Kidney epithelial cell (primary cell): Measurements from ENCODE around the gene IBA57. TPM values are rescaled to one million over a fixed set of nuclear protein-coding genes. Genes with fewer than 3 reads are reported as not detected.

ENCODE experiments used
- DNase-seq: peaks from one replicate; pipeline ENCODE4 v3.0.0-alpha.2; 2010; ENCODE audit warnings: low read depth
- H3K27me3 ChIP-seq: 2 replicates; pipeline ENCODE4 v1.6.0; 2011; ENCODE audit warnings: low read length; ENCODE audit not compliant: control insufficient read depth, insufficient read depth
- H3K36me3 ChIP-seq: 2 replicates; pipeline ENCODE4 v1.5.1; 2011; ENCODE audit warnings: low read length; ENCODE audit not compliant: control insufficient read depth, insufficient read depth
- H3K4me3 ChIP-seq: 2 replicates; pipeline ENCODE4 v1.5.1; 2011; ENCODE audit warnings: low read depth, mild to moderate bottlenecking, control low read depth, low read length
- CTCF ChIP-seq: IDR thresholded peaks from 2 replicates; pipeline ENCODE4 v1.5.1; 2011; ENCODE audit warnings: mild to moderate bottlenecking, moderate library complexity, low read length, control low read depth, inconsistent platforms; ENCODE audit not compliant: insufficient read depth, poor library complexity, severe bottlenecking
- total RNA-seq: library from RNA; depleted of rRNA; stranded (reverse); fragments of >200 nt; gene quantifications from 2 replicates; pipeline ENCODE4 v1.2.3, GENCODE V29; 2015

Gene IBA57
- total RNA-seq, 1 donor from 2014 or later: 7.1 TPM

GRCh38 chr1:228139406-228139930 is 26.1 kb upstream of the IBA57 start:
- Histone ChIP-seq H3K36me3 (peaks cover 2% of the 10 kb centered on the region), H3K27me3 (peaks cover 3% of the 10 kb centered on the region), H3K4me3 (peak overlapping the region; percentile 56)
- no peak for TF ChIP-seq CTCF
- no peak for DNase-seq

- peaks cover 2% of the 10 kb centered on the region for H3K36me3 ChIP-seq
- no peaks in the 10 kb centered on the region for H3K27me3 ChIP-seq
- H3K4me3 ChIP-seq: peak within 1 kb of the TSS; percentile 56
- peak; percentile 98 for DNase-seq
- peak; percentile 18 for TF ChIP-seq CTCF
Measured at GRCh38 chr1:228139931-228140723, 25.5 kb upstream of the IBA57 start, which contains the start of gene GUK1. Gene GUK1 (plus strand): TSS chr1:228140279. CDS start chr1:228140303, 24 bp downstream.

GRCh38 chr1:228140724-228141225 is 24.8 kb upstream of the IBA57 start:
- Histone ChIP-seq H3K4me3 (peak overlapping the region; percentile 56), H3K27me3 (no peaks in the 10 kb centered on the region), H3K36me3 (peaks cover 3% of the 10 kb centered on the region)
- no peak for DNase-seq
- TF ChIP-seq CTCF: no peak

GRCh38 chr1:228141226-228142044 is 24.2 kb upstream of the IBA57 start:
- TF ChIP-seq CTCF: no peak
- Histone ChIP-seq H3K36me3 (peaks cover 4% of the 10 kb centered on the region), H3K27me3 (no peaks in the 10 kb centered on the region), H3K4me3 (peak overlapping the region; percentile 56)
- DNase-seq: no peak

GRCh38 chr1:228142155-228142691 is 23.4 kb upstream of the IBA57 start:
- TF ChIP-seq CTCF: no peak
- no peak overlapping the region for H3K4me3 ChIP-seq
- no peaks in the 10 kb centered on the region for H3K27me3 ChIP-seq
- DNase-seq: no peak
- H3K36me3 ChIP-seq: peaks cover 4% of the 10 kb centered on the region
